HG03025 (cell line): ENCODE data around the gene PPP1R3C.

Source experiments
- ATAC-seq: cut with Tn5 transposase; IDR thresholded peaks from one replicate; pipeline ENCODE4 v1.9.1; 2021; ENCODE audit warnings: mild to moderate bottlenecking, moderate library complexity; ENCODE audit not compliant: unreplicated experiment, low FRiP score

PPP1R3C gene

DNA sequence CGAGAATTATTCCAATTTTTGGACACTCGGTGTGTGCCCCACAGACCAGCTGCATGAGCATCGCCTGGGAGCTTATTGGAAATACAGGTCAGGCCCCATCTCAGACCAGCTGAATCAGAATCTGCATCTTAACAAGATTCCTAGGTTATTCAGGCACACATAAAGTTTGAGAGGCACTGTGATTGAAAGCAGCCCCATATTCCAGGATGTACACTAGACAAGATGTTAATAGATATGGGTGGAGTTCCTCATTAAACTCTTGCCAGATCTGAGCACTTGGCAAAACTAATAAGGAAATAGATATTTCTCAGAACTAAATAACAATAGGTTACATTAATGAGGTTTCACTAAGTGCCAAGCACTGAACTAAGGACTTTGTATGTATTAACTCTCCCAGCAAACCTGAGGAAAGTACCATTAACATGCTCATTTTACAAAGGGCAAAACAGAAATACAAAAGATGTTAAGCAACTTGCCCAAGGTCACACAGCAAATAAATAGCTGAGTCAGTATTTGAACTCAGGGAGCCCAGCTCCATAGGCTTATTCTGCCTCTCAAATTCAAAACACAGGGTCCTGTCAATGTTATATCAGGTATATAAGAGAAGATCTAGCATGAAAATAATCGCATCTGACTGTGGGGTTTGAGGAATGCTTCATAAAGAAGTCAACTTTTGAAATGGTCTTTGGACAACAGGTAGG lies 29.9 kb downstream of the PPP1R3C start:
- ATAC-seq: no peak

DNA sequence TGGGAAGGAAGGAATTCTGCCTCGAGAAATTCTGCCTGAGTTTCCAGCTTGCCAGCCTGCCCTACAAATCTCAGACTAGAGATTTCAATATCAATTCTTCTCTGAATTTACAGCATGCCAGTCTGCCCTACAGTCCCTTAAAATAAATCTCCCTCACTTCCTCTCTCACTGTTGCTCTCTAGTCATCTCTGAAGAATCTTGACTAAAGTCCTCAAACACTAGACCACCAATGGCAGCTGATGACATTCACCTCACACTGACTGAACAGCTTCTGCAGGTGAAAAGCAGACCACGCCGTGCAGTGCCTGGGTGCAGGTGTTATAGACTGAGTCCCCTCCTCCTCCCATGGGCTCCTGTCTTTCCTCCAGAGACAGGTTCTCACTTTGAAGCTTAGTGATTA lies 30.4 kb downstream of the PPP1R3C start:
- ATAC-seq: no peak

DNA sequence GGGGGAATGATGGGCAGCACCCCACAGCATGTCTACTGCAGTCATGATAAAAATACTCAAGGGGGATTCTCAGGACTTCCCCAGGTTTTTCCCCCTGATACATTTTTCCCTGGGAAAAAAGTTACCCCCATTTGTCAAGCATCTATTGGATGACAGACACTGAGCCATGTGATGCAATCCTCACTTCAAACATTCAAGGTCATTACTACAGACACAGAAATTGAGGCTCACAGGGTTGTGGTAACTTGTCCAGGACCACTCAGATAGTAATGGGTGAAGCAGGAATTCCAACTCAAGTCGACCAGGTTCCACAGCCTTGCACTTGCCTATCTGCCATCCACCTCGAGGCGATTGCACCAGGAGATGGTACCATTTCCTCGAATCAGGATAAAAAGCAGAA lies 31.7 kb downstream of the PPP1R3C start:
- ATAC-seq: no peak

DNA sequence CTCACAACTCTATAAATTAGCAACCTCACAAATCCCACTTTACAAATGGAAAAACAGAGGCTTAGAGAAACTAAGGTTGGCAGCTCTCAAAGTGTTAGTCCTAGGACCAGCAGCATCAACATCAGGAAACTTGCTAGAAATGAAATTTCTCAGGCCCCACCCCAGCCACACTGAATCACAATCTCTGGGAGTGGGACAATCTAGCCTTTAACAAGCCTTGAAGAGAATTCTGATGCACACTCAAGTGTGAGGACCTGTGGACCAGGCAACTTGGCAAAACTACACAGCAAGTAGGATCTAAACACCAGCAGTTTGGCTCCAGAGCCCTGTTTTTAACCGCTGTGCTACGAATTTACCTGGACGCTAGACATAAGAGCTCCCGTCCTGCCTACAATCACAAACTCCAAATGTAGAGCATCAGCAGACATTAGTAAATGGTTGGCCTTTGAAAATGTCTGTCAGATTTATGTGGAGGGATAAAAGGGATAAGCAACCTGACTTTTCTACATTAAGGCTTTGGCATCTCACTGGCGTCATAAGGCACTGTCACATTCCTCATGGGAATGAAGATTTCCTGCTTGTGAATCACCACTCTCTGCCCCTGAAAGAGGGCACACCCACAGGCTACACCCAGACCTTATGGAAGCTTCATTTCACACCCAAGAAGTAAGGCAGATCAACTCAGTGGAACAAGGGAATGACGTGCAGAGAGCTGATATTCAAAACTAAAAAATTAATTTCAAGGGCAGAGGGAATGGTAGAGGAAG lies 34.5 kb downstream of the PPP1R3C start:
- no peak for ATAC-seq

DNA sequence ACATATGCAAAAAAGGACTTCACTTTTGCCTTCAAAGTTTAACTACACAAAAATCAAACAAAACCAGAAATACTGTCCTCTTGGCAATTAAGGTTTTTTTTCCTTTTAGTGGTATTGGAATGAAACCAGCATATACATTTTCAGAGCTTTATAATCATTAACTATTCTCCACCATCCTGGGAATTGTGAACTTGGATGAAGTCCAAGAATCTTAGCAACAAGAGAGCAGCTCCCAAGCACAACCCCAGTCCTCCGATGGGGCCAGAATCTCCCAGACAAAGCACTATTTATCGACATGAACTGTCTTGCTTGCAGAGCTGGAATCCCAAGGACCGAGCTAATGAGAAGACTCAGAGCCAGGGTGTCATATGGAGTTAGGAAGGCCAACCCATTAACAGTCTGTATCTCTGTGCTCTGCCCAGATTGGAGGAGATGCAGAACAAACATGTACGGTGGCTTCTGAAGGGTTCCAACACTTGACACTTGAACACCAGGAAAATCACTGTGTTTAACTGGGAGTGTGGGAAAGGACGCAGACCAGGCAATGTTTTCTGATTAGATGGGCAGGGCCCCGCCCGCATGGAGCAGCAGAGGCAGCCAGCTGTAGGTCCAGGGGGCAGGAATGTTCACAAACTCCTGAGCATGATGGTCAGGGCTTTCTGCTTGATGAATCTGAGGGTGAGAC lies 35.5 kb downstream of the PPP1R3C start:
- no peak for ATAC-seq

DNA sequence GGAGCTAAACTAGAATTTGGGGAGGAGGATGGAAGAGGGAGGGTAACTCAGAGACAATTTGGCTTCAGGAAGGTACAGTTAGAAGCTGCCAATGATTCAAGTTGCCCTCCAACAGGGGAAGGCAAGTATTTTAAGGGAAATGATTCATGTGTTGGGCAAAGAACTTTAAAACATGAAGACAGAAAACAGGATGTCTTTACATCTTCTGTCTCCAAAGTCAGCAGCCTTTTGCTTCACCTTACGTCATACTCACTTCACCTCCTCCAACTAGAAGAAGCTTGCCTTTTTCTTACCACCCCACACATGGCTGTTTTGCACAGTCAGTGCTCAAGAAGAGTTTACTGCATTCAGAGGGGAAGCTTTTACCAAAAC lies 36.1 kb downstream of the PPP1R3C start:
- ATAC-seq: no peak

DNA sequence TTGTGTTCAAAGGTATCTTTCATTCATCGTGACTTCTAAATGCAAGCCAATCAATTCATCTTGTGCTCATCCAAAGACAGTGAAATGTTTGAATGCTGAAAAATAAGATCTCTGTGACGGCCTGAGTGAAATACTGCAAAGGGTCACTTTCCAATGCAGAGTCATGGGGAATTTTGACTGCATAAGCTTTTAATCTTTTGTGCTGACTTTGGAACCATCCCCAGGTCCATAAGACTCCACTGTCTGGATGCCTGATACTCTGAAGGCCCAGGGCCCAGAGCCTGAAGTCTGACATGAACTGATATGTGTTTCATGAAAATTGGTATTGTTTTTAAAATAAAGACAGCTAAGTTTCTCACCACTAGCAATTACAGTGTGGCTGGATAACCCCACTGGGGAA lies 39.0 kb downstream of the PPP1R3C start:
- ATAC-seq: no peak

DNA sequence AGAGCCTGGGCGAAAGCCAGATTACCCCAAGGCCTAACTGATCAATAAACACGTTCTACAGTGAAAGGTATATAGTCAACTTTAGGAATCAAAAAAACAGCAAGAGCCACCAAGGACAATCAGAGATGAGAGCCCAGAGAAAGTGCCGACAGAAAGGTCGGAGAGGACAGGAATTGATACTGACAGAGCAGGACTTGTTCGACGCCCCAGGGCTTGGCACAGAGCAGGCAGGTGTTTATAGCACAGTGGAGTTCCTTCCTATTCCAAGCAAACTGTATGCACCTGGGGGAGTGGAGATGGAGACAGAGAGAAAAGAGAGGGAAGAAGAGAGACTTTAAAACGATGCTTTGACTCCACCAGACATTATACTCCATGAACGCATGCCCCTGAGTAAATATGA lies 39.5 kb downstream of the PPP1R3C start:
- ATAC-seq: no peak

DNA sequence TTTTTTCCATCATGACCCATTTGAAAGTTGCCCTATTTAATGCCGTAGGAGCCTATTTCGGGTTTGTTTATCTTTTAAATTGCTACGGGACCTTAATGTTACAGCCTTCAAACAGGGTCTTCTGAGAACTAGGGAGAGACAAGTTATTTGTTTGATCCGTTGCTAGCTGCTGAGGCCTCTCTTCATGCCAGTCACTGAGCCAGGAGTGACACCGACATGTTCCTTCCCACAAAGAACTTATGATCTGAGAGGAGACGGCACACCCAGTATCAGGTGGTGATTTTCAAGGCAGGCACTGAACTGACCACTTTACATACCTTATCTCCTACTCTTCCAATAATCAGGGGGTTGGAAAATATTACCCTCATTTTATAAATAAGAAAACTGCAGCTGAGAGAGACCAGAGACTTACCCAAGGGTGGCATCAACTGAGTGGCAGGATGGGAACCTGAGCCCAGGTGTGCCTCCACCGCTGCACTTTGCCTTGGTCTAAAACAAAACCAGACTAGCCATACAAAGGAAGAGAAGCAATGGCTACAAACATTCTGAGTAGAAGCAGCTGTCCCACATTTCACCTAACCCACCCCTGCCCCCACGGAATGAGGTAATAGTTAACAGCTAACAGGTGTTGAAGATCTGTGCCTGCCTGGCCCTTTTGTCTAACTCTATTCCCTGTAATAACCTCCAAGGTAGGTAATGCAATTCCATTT lies 40.5 kb downstream of the PPP1R3C start:
- ATAC-seq: no peak

DNA sequence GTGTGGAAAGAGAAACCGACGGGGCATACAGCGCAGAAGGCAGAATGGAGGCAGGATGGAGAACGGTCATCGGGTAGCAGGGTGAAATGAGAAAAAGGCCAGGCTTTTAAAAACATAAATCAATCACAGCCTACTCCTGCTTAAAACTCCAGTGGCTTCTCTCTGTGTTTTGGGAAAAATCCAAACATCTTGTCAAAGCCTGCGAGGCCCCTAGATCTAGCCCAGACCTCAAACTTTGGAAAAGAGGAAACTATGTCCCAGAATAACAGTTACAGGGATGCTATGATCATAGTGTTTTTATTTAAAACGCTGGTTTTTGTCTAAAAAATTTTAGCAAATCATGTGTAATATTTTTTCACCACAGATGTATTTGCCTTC lies 41.1 kb downstream of the PPP1R3C start:
- ATAC-seq: no peak

DNA sequence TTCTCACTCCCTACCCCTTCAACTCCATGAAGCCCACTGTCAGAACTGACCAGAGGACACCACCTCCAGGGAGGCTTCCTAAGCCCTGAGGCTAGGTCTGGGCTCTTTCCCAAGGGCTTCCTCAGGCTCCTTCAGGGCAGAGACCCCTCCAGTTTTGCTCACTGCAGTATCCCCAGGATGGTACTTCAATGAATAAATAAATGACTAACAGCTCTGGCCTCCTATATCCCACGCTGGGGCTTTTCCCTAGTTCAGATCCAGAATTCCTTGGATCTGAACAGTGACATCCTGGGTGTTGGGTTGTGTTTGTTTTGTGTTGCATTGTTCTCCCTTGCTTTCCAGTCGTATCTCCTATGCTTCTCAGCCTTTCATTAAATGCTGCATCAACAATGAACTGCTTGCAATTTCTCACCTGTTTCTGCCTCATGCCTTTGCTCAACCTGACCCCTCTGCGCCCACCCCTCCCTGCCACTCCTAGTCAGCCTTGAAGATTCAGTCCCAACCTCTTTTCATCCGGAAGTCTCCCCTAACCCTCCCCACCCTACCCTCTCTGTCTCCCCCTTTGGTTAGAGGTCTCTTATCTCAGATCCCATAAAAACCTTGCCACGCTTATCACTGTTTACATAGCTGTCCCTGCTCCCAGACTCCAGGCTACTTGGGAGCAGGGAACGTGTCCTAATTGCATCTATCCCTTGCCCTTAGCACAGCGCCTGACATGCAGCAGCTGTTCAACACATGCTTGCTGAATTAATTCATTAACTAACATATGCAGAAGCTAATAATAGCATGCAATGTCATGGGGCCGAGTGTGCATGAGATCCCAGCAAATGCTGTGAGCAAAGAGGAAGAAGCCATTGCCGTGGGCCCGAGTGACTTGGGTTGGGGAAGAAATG lies 41.7 kb downstream of the PPP1R3C start:
- no peak for ATAC-seq

DNA sequence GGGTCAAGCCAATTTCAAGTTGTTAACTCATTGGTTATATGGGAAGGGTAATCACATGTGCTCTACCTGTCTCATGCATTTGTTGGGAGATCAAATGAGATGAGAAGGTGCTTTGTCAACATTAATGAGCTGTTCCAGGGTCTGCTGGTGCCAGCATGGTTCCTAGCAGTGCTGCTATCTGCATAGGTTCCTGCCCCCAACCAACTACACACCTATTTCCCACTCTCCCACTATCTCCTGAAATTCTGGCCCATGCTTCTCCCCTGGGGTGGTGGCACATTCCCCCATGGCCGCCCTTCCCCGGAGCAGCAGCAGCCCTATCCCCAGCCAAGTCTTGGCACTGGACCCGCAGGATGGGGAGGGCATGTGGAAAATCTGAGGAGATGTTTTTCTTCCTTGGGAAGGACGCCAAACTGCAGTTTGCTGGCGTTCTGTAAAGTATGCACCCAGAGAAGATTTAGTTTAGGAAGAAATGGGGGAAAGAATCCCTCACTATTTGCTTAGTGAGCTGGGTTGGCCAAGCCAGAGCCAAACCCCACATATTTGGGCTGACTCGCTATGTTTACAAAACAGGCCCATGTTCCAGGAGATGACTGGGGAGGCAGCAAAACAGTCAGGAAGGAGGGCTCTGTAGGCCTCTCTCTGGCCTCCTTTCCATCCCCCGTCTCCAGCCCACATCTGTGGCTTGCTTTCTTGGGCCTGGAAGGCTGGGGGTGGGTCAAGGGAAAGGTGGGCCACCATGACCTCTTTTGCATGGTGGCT lies 42.5 kb downstream of the PPP1R3C start:
- ATAC-seq: no peak

DNA sequence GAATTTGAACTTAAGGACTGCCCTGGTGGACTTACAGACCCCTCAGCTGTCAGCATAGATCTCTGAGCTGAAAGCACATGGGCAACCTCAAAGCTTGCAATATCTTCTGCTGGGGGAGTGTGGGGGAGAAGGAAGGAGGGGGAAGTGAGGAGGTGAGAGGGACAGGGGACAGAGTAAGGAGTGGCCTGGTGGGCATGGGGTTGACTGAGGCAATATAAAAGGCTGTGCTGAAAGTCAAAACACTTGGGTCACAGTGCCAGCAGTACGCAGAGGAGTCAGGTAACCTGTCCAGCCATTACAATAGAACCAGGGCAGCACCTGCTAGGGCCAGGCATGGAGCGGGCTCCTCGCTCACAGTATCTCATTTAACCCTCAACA lies 43.2 kb downstream of the PPP1R3C start:
- ATAC-seq: no peak

DNA sequence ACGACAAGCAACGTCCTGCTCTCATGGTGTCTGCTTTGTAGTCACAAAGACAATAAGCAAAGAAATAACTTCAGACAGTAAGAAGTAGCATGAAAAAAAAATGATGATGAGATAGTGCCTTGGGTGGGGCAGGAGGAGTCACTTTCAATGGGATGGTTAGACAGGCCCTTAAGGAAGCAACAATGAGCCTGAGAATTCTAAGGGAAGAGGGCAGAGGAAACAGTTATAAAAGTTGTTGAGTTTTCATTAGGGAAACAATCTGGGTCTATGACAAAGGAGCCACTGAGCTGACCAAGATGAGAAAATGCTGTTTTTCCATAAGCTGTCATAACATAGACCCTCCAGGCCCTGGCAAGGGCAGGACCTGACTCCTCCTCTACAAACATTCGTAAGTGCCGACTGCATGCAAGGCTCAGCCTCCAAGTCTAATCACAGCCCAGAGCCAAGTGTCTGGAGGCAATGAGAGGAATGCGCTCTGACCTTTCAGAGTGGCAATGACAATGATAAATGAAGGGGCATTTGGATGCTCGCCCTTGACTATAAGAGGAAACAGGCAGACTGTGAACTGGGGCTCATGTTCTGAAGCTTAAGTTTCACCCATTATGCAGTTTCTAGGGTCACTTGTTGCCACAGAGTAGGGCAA lies 43.7 kb downstream of the PPP1R3C start:
- no peak for ATAC-seq

DNA sequence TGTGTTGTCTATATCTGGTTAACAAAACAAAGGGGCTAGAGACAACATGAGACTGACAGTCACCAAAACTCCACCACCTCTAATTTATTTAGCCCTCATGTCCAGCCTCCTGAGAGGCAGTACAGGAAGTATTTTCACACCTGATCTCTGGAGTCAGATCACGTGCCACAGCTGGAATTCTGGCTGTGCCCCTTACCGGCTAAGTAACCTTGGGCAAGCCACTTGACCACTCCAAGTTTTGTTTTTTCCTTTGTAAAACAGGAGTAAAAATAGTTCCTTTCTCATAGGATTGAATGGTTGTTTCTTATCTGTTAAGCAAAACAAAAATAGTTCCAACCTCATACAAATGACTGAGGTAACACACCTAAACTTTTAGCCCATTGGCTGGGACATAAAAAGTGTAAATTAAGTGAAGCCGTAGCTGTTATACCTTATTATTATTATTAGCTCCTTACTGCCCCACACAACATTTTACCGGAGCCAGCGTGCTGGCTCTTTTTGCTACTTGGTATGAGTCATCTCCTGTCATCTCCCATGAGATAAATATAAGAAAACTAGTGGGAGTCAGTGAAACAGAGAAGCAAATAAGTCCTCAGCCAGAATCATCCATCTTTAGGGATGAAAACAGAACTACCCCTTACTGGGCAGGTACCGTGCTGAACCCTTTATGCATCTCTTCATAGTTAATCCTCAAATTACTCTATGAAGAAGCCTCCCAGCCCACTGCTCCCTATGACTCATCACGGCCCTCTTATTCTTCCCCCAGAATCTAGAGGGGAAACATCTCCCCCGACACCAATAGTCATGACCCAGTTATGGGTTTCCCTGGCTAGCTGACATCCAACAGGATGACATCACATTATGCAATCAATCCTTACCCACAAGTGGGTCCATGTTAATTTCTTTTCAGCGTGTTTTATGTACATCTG lies 44.9 kb downstream of the PPP1R3C start:
- no peak for ATAC-seq

DNA sequence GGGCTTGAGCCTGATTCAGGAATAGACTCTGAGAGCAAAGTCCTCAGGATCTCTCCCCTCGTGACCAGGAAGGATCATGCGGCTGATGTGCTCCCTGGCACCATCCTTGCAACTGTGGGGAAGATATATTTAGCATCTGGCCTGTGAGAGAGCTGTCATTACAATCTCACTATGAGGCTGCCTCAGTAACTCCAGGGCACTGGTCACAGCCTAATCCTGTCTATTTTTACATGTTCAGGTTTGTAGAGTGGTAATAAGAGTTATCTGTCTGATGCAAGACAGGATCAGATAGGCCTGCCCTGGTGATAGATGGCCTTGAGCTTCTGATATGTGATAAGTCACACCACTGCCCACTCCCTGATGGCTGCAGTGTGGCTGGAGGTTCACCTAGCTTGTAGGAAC lies 50.7 kb downstream of the PPP1R3C start:
- no peak for ATAC-seq

DNA sequence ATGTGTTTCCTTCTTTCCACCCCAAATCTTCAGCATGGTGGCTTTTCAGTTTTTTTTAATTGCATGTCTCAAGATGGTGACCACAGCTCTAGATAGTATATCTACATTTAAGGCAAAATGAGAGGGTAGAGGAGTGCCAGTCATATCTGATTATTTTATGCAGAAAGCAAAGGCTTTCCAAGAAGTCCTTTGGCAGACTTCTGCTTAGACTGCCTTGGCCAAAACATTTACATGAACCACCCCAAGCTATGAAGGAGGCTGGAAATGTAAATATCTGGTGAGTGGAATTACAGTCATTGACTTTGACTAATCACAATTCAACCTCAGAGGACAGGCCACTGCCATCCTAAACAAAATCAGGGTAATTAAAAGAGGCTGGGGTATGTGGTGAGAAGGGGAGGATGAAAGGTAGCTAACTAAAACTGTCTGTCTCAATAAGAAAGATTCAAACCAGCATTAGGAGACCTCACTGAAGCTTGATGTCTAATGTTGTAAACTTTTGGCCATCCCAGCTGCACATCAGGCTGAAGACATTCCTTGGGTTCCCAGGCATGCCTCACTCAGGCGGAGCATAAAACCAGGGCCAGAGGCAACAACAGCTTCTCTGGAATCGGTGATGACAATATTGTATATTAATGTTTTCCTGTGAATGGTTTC lies 53.4 kb downstream of the PPP1R3C start:
- no peak for ATAC-seq
